ENCODE results near the gene HDHD5. TPM values are rescaled to one million over a fixed set of nuclear protein-coding genes. Genes with fewer than 3 reads are reported as not detected.

The HDHD5 gene
- total and polyA plus RNA-seq, 2 experiments from 2014 or later, result 131 to 164 TPM

GRCh38 chr22:17118342-17118741 lies 40.7 kb downstream of the HDHD5 start:
- no peaks in the 10 kb centered on the region for H3K9me3 ChIP-seq (ENCODE audit: low read depth)
- no peak overlapping the region for H3K27ac ChIP-seq
- no peaks in the 10 kb centered on the region for H3K4me1 ChIP-seq (ENCODE audit: low read depth)
- no peak for TF ChIP-seq CTCF (IDR thresholded peaks at IDR 0.05; ENCODE audit: low read depth, low read length)
- H3K36me3 ChIP-seq, result no peaks in the 10 kb centered on the region
- no peak for DNase-seq (ENCODE audit: low read depth in 1 of 2, low spot score in 1 of 2)
- H3K4me3 ChIP-seq, result no peak overlapping the region
- no peaks in the 10 kb centered on the region for H3K27me3 ChIP-seq

- no peak for DNase-seq (ENCODE audit: low read depth in 1 of 2, low spot score in 1 of 2)
- Histone ChIP-seq H3K27ac (no peak overlapping the region), H3K4me1 (ENCODE audit: low read depth) (no peaks in the 10 kb centered on the region), H3K4me3 (no peak overlapping the region), H3K9me3 (ENCODE audit: low read depth) (no peaks in the 10 kb centered on the region), H3K27me3 (no peaks in the 10 kb centered on the region), H3K36me3 (no peaks in the 10 kb centered on the region)
- TF ChIP-seq CTCF (IDR thresholded peaks at IDR 0.05; ENCODE audit: low read depth, low read length), result no peak
These were observed 41.2 kb downstream of the HDHD5 start for GRCh38 chr22:17117890-17118289.

GRCh38 chr22:17117400-17117799 lies 41.7 kb downstream of the HDHD5 start:
- no peak for DNase-seq (ENCODE audit: low read depth in 1 of 2, low spot score in 1 of 2)
- no peak for TF ChIP-seq CTCF (IDR thresholded peaks at IDR 0.05; ENCODE audit: low read depth, low read length)
- H3K4me3 ChIP-seq, result no peak overlapping the region
- H3K27ac ChIP-seq, result no peak overlapping the region
- H3K4me1 ChIP-seq (ENCODE audit: low read depth), result no peaks in the 10 kb centered on the region
- H3K9me3 ChIP-seq (ENCODE audit: low read depth), result no peaks in the 10 kb centered on the region
- H3K27me3 ChIP-seq, result no peaks in the 10 kb centered on the region
- no peaks in the 10 kb centered on the region for H3K36me3 ChIP-seq

GRCh38 chr22:17116572-17117330 lies 42.3 kb downstream of the HDHD5 start:
- TF ChIP-seq CTCF (IDR thresholded peaks at IDR 0.05; ENCODE audit: low read depth, low read length), result no peak
- no peak for DNase-seq (ENCODE audit: low read depth in 1 of 2, low spot score in 1 of 2)
- H3K27ac ChIP-seq, result no peak overlapping the region
- H3K36me3 ChIP-seq, result no peaks in the 10 kb centered on the region
- no peaks in the 10 kb centered on the region for H3K9me3 ChIP-seq (ENCODE audit: low read depth)
- H3K27me3 ChIP-seq, result no peaks in the 10 kb centered on the region
- no peaks in the 10 kb centered on the region for H3K4me1 ChIP-seq (ENCODE audit: low read depth)
- H3K4me3 ChIP-seq, result no peak overlapping the region

GRCh38 chr22:17115945-17116565 lies 43.0 kb downstream of the HDHD5 start:
- DNase-seq (ENCODE audit: low read depth in 1 of 2, low spot score in 1 of 2), result no peak
- Histone ChIP-seq H3K27ac (no peak overlapping the region), H3K4me1 (ENCODE audit: low read depth) (no peaks in the 10 kb centered on the region), H3K27me3 (no peaks in the 10 kb centered on the region), H3K4me3 (no peak overlapping the region), H3K9me3 (ENCODE audit: low read depth) (no peaks in the 10 kb centered on the region), H3K36me3 (no peaks in the 10 kb centered on the region)
- no peak for TF ChIP-seq CTCF (IDR thresholded peaks at IDR 0.05; ENCODE audit: low read depth, low read length)
